ENCODE results near the gene BCL2L14.

- TF ChIP-seq CTCF (IDR thresholded peaks at IDR 0.05), result no peak
- no peak for TF ChIP-seq POLR2A (IDR thresholded peaks at IDR 0.05)
These were observed 754 bp upstream of the BCL2L14 start for GRCh38 chr12:12069821-12070548.

Measured in thyroid gland (tissue), 4 donors.